H1 (cell line): ENCODE measurements around the gene ORMDL3. TPM values are rescaled to one million over a fixed set of nuclear protein-coding genes. Genes with fewer than 3 reads are reported as not detected.

Experiments
- PHF8 ChIP-seq: fragments of 200-600 bp; sonication (generic); conservative IDR thresholded peaks from 2 replicates; pipeline ENCODE4 v1.7.1; 2012; ENCODE audit warnings: low read depth, mild to moderate bottlenecking, inconsistent platforms, low read length, moderate library complexity
- POU5F1 ChIP-seq: IDR thresholded peaks from 2 replicates; pipeline ENCODE4 v1.6.1; 2011; ENCODE audit warnings: low read depth, mild to moderate bottlenecking, low read length, moderate library complexity
- RNF2 ChIP-seq: fragments of 200-900, 300-1000 bp; sonication (generic); IDR thresholded peaks from 2 replicates; pipeline ENCODE4 v1.7.1; 2016; ENCODE audit warnings: borderline replicate concordance, low read depth, mild to moderate bottlenecking, antibody characterized with exemption, low read length; ENCODE audit not compliant: poor library complexity, severe bottlenecking; ENCODE audit errors: missing control alignments
- SAP30 ChIP-seq: fragments of 300-600 bp; sonication (generic); IDR thresholded peaks from 2 replicates; pipeline ENCODE4 v1.7.1; 2012; ENCODE audit warnings: low read length, moderate library complexity, mild to moderate bottlenecking, inconsistent platforms; ENCODE audit not compliant: insufficient read depth, insufficient replicate concordance
- YY1 ChIP-seq: IDR thresholded peaks from 2 replicates; pipeline ENCODE4 v1.6.1; 2011; ENCODE audit warnings: low read depth, mild to moderate bottlenecking, low read length
- polyA plus RNA-seq, 7 experiments: library from polyadenylated mRNA; depleted of rRNA in 3 of 7; stranded (reverse) in 5 of 7; unstranded in 2 of 7; fragments of >200 nt in 5 of 7; fragments of 200-250 nt in 2 of 7; gene quantifications; 1 replicate in 5 of 7; 2 replicates in 1 of 7; 4 replicates in 1 of 7; pipeline versions ENCODE4 v1.2.1 to v1.2.3, GENCODE V29; 2011 to 2013; ENCODE audit warnings: missing spikeins in 2 of 7, mixed read lengths in 2 of 7
- total RNA-seq: library from RNA; stranded (reverse); fragmentation: NEBNext Ultra II Directional; extraction: Animal tissue kit (Norgen Biotek cat#: 25700); gene quantifications from 2 replicates; pipeline ENCODE4 v1.2.1, GENCODE V29; 2021
- TF ChIP-seq, protein P1 (sequence below): IDR thresholded peaks from 2 replicates; pipeline ENCODE4 v1.6.1; 2012; ENCODE audit warnings: low read length, inconsistent platforms

ORMDL3 gene
- total and polyA plus RNA-seq, 2 of the 8 experiments (the other 6 are each of a cell fraction or from before 2014, with no cell fraction given) = 50.4 to 108 TPM

GRCh38 chr17:39928858-39929645, 1.7 kb upstream of the ORMDL3 start (continued):
- no peak for TF ChIP-seq SAP30
- TF ChIP-seq, protein P1, sequence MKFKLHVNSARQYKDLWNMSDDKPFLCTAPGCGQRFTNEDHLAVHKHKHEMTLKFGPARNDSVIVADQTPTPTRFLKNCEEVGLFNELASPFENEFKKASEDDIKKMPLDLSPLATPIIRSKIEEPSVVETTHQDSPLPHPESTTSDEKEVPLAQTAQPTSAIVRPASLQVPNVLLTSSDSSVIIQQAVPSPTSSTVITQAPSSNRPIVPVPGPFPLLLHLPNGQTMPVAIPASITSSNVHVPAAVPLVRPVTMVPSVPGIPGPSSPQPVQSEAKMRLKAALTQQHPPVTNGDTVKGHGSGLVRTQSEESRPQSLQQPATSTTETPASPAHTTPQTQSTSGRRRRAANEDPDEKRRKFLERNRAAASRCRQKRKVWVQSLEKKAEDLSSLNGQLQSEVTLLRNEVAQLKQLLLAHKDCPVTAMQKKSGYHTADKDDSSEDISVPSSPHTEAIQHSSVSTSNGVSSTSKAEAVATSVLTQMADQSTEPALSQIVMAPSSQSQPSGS = no peak
- TF ChIP-seq RNF2 = no peak
- no peak for TF ChIP-seq YY1
- TF ChIP-seq POU5F1 = no peak
- no peak for TF ChIP-seq PHF8
